A549 treated with ZK216348 at 1 μM for 4 hours (cell line): ENCODE measurements around the gene CLSTN1. TPM values are rescaled to one million over a fixed set of nuclear protein-coding genes. Genes with fewer than 3 reads are reported as not detected.

Experiments
- total RNA-seq: library from RNA; stranded (reverse); fragments of 200-300 nt; extraction: Qiagen RNA extraction; gene quantifications from 5 replicates; pipeline ENCODE4 v1.2.3, GENCODE V29; 2022; ENCODE audit warnings: low read depth

Gene CLSTN1
- total RNA-seq = 49.6 to 74.2 TPM (median 68.2 TPM) in 5 replicates

GRCh38 chr1:9823943-9824701 lies at the start of gene CLSTN1:
Gene CLSTN1, minus strand, starts transcription at chr1:9823965. Its CDS starts 232 bp downstream, at chr1:9823733.

Other genes starting within 250 kb of the CLSTN1 start
- 8.3 to 15.1 TPM (median 13.4 TPM) in 5 replicates for gene TMEM201, start 235.1 kb downstream of the CLSTN1 start, total RNA-seq
- 5.4 to 9.8 TPM (median 7.6 TPM) in 5 replicates for gene PIK3CD, start 172.2 kb downstream of the CLSTN1 start, total RNA-seq
- gene CTNNBIP1, start 86.3 kb upstream of the CLSTN1 start, total RNA-seq = 7.6 to 9.3 TPM (median 8.1 TPM) in 5 replicates
- gene LZIC, start 119.4 kb upstream of the CLSTN1 start, total RNA-seq = 20.1 to 32.6 TPM (median 22.2 TPM) in 5 replicates
- 2.2 to 2.9 TPM (median 2.7 TPM) in 5 replicates for gene NMNAT1, start 119.5 kb upstream of the CLSTN1 start, total RNA-seq
- gene RBP7, start 173.3 kb upstream of the CLSTN1 start, total RNA-seq = 4.5 to 11.2 TPM (median 5.1 TPM) in 5 replicates
- gene UBE4B, start 209.0 kb upstream of the CLSTN1 start, total RNA-seq = 12.0 to 14.8 TPM (median 13.0 TPM) in 5 replicates